ENCODE results near the gene SORCS2. TPM values are rescaled to one million over a fixed set of nuclear protein-coding genes. Genes with fewer than 3 reads are reported as not detected.

SORCS2 gene
- total and polyA plus RNA-seq, 2 of the 13 experiments (the other 11 are each of a cell fraction or from before 2014, with no cell fraction given), result 0.82 to 1.0 TPM

- TF ChIP-seq, protein P1, sequence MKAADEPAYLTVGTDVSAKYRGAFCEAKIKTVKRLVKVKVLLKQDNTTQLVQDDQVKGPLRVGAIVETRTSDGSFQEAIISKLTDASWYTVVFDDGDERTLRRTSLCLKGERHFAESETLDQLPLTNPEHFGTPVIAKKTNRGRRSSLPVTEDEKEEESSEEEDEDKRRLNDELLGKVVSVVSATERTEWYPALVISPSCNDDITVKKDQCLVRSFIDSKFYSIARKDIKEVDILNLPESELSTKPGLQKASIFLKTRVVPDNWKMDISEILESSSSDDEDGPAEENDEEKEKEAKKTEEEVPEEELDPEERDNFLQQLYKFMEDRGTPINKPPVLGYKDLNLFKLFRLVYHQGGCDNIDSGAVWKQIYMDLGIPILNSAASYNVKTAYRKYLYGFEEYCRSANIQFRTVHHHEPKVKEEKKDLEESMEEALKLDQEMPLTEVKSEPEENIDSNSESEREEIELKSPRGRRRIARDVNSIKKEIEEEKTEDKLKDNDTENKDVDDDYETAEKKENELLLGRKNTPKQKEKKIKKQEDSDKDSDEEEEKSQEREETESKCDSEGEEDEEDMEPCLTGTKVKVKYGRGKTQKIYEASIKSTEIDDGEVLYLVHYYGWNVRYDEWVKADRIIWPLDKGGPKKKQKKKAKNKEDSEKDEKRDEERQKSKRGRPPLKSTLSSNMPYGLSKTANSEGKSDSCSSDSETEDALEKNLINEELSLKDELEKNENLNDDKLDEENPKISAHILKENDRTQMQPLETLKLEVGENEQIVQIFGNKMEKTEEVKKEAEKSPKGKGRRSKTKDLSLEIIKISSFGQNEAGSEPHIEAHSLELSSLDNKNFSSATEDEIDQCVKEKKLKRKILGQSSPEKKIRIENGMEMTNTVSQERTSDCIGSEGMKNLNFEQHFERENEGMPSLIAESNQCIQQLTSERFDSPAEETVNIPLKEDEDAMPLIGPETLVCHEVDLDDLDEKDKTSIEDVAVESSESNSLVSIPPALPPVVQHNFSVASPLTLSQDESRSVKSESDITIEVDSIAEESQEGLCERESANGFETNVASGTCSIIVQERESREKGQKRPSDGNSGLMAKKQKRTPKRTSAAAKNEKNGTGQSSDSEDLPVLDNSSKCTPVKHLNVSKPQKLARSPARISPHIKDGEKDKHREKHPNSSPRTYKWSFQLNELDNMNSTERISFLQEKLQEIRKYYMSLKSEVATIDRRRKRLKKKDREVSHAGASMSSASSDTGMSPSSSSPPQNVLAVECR (CRISPR knock-in tag; IDR thresholded peaks at IDR 0.05; ENCODE audit: borderline replicate concordance), result no peak
These were observed 221.7 kb downstream of the SORCS2 start (continued) for GRCh38 chr4:7414046-7414445.

- Histone ChIP-seq H3K4me2 (ENCODE audit: low read depth, low read length) (no peak overlapping the region), H3K4me1 (ENCODE audit: insufficient read depth, low read length) (no peaks in the 10 kb centered on the region), H3K79me2 (ENCODE audit: insufficient read depth, low read length) (no peaks in the 10 kb centered on the region), H3K27me3 (ENCODE audit: control insufficient read depth in 1 of 2, insufficient read depth in 2 of 2, low read length in 2 of 2) (no peaks in the 10 kb centered on the region; a peak in 1 of 5 replicates), H2AFZ (ENCODE audit: low read length) (no peak overlapping the region), H3K9me3 (ENCODE audit: low read length) (no peaks in the 10 kb centered on the region), H3K4me3 (replicated peaks in 1 of 3; ENCODE audit: insufficient read depth in 1 of 3, low read depth in 2 of 3, low read length in 3 of 3) (no peak overlapping the region), H3K27ac (ENCODE audit: extremely low read length, insufficient read depth, low read length) (no peak overlapping the region), H4K20me1 (ENCODE audit: insufficient read depth, low read length) (no peaks in the 10 kb centered on the region), H3K36me3 (replicated peaks in 1 of 2; ENCODE audit: control insufficient read depth in 1 of 2, insufficient read depth in 2 of 2, low read length in 2 of 2) (no peaks in the 10 kb centered on the region), H3K9ac (ENCODE audit: insufficient read depth, low read depth, low read length) (no peak overlapping the region)
- no peak for TF ChIP-seq MEIS2 (CRISPR knock-in tag; IDR thresholded peaks at IDR 0.05)
- no peak for TF ChIP-seq TAF1 (CRISPR knock-in tag; IDR thresholded peaks at IDR 0.05)
- ATAC-seq, result no peak
- POLR2A ChIA-PET, result no interaction called here
- no TSS peak for BruUV-seq (replicated peaks)
- DNase-seq (ENCODE audit: low spot score), result no peak
- WGBS (ENCODE audit: low lambda C conversion rate), result 26% methylated on average over 10 of the region's 12 CpGs
- no peak for FAIRE-seq
- CTCF ChIA-PET (ENCODE audit: low intra/inter-chr PET ratio, low total read pairs), result no interaction called here
- in situ Hi-C loops (cut with HindIII; ENCODE audit: extremely low pct_ligation_motif_present, low pct_unique_long_range_greater_than_20kb) (no loop called here), intact Hi-C loops (cut with micrococcal nuclease; ENCODE audit: unreplicated experiment) (no loop called here)
These were observed 222.6 kb downstream of the SORCS2 start for GRCh38 chr4:7414736-7415510.
